ENCODE data around the gene HBEGF.
"Not testable (repeated sequence)": the region's sequence is repeated elsewhere in the genome, so short reads cannot be mapped to it uniquely, and the experiment has no call there.

The HBEGF gene

GRCh38 chr5:140362311-140362710 is 15.9 kb upstream of the HBEGF start:
- in situ Hi-C loops (cut with HindIII; ENCODE audit: low sequenced_read_pairs): loop anchor here (10.0 kb wide), 1 partner anchor 282 kb away; the partner anchor contains the start of genes IK and NDUFA2

GRCh38 chr5:140361901-140362300 is 15.5 kb upstream of the HBEGF start:
- in situ Hi-C loops (cut with HindIII; ENCODE audit: low sequenced_read_pairs): loop anchor here (10.0 kb wide), 1 partner anchor 283 kb away; the partner anchor contains the start of genes IK and NDUFA2

- in situ Hi-C loops (cut with HindIII; ENCODE audit: low sequenced_read_pairs): loop anchor here (10.0 kb wide), 1 partner anchor 284 kb away; the partner anchor contains the start of genes IK and NDUFA2
These were observed 14.5 kb upstream of the HBEGF start for GRCh38 chr5:140360681-140361479.

- in situ Hi-C loops (cut with HindIII; ENCODE audit: low sequenced_read_pairs): loop anchor here (10.0 kb wide), 1 partner anchor 285 kb away; the partner anchor contains the start of genes IK and NDUFA2
These were observed 13.7 kb upstream of the HBEGF start, which contains the start of gene SLC4A9 for GRCh38 chr5:140360101-140360500. TSS of gene SLC4A9 (plus strand) at chr5:140360194. CDS start at chr5:140360237, 43 bp downstream.

- in situ Hi-C loops (cut with HindIII; ENCODE audit: low sequenced_read_pairs): no loop called here
These were observed 12.4 kb upstream of the HBEGF start for GRCh38 chr5:140358738-140359310.

- in situ Hi-C loops (cut with HindIII; ENCODE audit: low sequenced_read_pairs): no loop called here
These were observed 11.3 kb upstream of the HBEGF start for GRCh38 chr5:140357726-140358093.

- in situ Hi-C loops (cut with HindIII; ENCODE audit: low sequenced_read_pairs): no loop called here
These were observed 10.7 kb upstream of the HBEGF start for GRCh38 chr5:140356853-140357725.

GRCh38 chr5:140355546-140355945 is 9.1 kb upstream of the HBEGF start:
- in situ Hi-C loops (cut with HindIII; ENCODE audit: low sequenced_read_pairs): no loop called here

GRCh38 chr5:140351609-140352334 is 5.4 kb upstream of the HBEGF start:
- in situ Hi-C loops (cut with HindIII; ENCODE audit: low sequenced_read_pairs): no loop called here

- in situ Hi-C loops (cut with HindIII; ENCODE audit: low sequenced_read_pairs): loop anchor here (5.0 kb wide), 2 partner anchors 37 to 112 kb away; no protein-coding TSS in a partner anchor
These were observed 2.8 kb upstream of the HBEGF start for GRCh38 chr5:140349244-140349643.

GRCh38 chr5:140348104-140348503 is 1.7 kb upstream of the HBEGF start:
- in situ Hi-C loops (cut with HindIII; ENCODE audit: low sequenced_read_pairs): loop anchor here (5.0 kb wide), 2 partner anchors 36 to 111 kb away; no protein-coding TSS in a partner anchor

- in situ Hi-C loops (cut with HindIII; ENCODE audit: low sequenced_read_pairs): loop anchor here (5.0 kb wide), 2 partner anchors 35 to 110 kb away; no protein-coding TSS in a partner anchor
These were observed 957 bp upstream of the HBEGF start for GRCh38 chr5:140347360-140347759.

GRCh38 chr5:140345919-140346347 is 470 bp downstream of the HBEGF start:
- in situ Hi-C loops (cut with HindIII; ENCODE audit: low sequenced_read_pairs): loop anchor here (5.0 kb wide), 2 partner anchors 34 to 109 kb away; no protein-coding TSS in a partner anchor

- in situ Hi-C loops (cut with HindIII; ENCODE audit: low sequenced_read_pairs): loop anchor here (5.0 kb wide), 2 partner anchors 33 to 108 kb away; no protein-coding TSS in a partner anchor
These were observed 1.6 kb downstream of the HBEGF start for GRCh38 chr5:140344683-140345423.

- in situ Hi-C loops (cut with HindIII; ENCODE audit: low sequenced_read_pairs): not testable (repeated sequence)
These were observed 2.6 kb downstream of the HBEGF start for GRCh38 chr5:140343849-140344248.

GRCh38 chr5:140342896-140343295 is 3.5 kb downstream of the HBEGF start:
- in situ Hi-C loops (cut with HindIII; ENCODE audit: low sequenced_read_pairs): no loop called here

- in situ Hi-C loops (cut with HindIII; ENCODE audit: low sequenced_read_pairs): no loop called here
These were observed 4.1 kb downstream of the HBEGF start for GRCh38 chr5:140342287-140342686.

GRCh38 chr5:140341591-140341990 is 4.8 kb downstream of the HBEGF start:
- in situ Hi-C loops (cut with HindIII; ENCODE audit: low sequenced_read_pairs): no loop called here

- in situ Hi-C loops (cut with HindIII; ENCODE audit: low sequenced_read_pairs): no loop called here
These were observed 5.7 kb downstream of the HBEGF start for GRCh38 chr5:140340605-140341121.
